SK-N-SH (cell line): ENCODE results near the gene OSCAR. TPM values are rescaled to one million over a fixed set of nuclear protein-coding genes. Genes with fewer than 3 reads are reported as not detected.
A peak's percentile ranks its signal among the peaks of the same experiment; 100 is the strongest.

Experiments
- CTCF ChIA-PET: fragments of 300-600, 350-600 bp; formaldehyde crosslinking; extraction: SDS; loops from one replicate; lab custom pipeline; 2021; lab: Yijun Ruan, JAX
- POLR2A ChIA-PET: fragments of 350-600 bp; sonication (Branson Sonifier 250); formaldehyde crosslinking; extraction: SDS; loops from one replicate; lab custom pipeline; 2020; ENCODE audit warnings: antibody characterized with exemption, inconsistent platforms; lab: Yijun Ruan, JAX
- DNase-seq: peaks from one replicate; pipeline ENCODE4 v3.0.0; 2012
- H2AFZ ChIP-seq: fragments of 200-600 bp; sonication (generic); 2 replicates; pipeline ENCODE4 v1.8.1; 2016; ENCODE audit warnings: antibody characterized with exemption, mild to moderate bottlenecking, low read depth
- H3F3A ChIP-seq: fragments of 200-600 bp; sonication (generic); replicated peaks from 2 replicates; pipeline ENCODE3; 2016; ENCODE audit warnings: antibody characterized with exemption, mild to moderate bottlenecking; ENCODE audit not compliant: insufficient read depth
- H3K27ac ChIP-seq, 2 experiments: fragments of 200-500 bp in 1 of 2; fragments of 200-600 bp in 1 of 2; sonication (Bioruptor generic) in 1 of 2; sonication (generic), shearing (Covaris generic) in 1 of 2; 2 replicates each; pipeline versions ENCODE4 v1.5.1 to v1.6.1; 2014 to 2016; ENCODE audit warnings: low read depth in 2 of 2, inconsistent platforms in 1 of 2, low read length in 1 of 2, mild to moderate bottlenecking in 1 of 2, mixed read lengths in 1 of 2
- H3K27me3 ChIP-seq: fragments of 200-600 bp; sonication (generic), shearing (Covaris generic); 2 replicates; pipeline ENCODE4 v1.6.1; 2016; ENCODE audit warnings: mixed run types; ENCODE audit not compliant: insufficient read depth
- H3K36me3 ChIP-seq, 2 experiments: fragments of 200-500 bp in 1 of 2; fragments of 200-600 bp in 1 of 2; sonication (Bioruptor generic) in 1 of 2; sonication (generic) in 1 of 2; replicated peaks in 1 of 2; 2 replicates each; pipeline versions ENCODE3 to v1.5.1; 2014 to 2016; ENCODE audit warnings: low read length in 1 of 2, mild to moderate bottlenecking in 1 of 2; ENCODE audit not compliant: insufficient read depth in 2 of 2, control insufficient read depth in 1 of 2
- H3K4me1 ChIP-seq, 2 experiments: fragments of 200-500 bp in 1 of 2; fragments of 200-600 bp in 1 of 2; sonication (Bioruptor generic) in 1 of 2; sonication (generic), shearing (Covaris generic) in 1 of 2; 2 replicates each; pipeline versions ENCODE4 v1.5.1 to v1.6.1; 2014 to 2016; ENCODE audit warnings: low read depth in 1 of 2, low read length in 1 of 2, mixed run types in 1 of 2; ENCODE audit not compliant: insufficient read depth in 2 of 2, control insufficient read depth in 1 of 2
- H3K4me2 ChIP-seq: fragments of 200-600 bp; sonication (generic), shearing (Covaris generic); 2 replicates; pipeline ENCODE4 v1.6.1; 2017; ENCODE audit warnings: mixed run types
- H3K4me3 ChIP-seq, 2 experiments: fragments of 200-500 bp in 1 of 2; fragments of 200-600 bp in 1 of 2; sonication (Bioruptor generic) in 1 of 2; sonication (generic), shearing (Covaris generic) in 1 of 2; 2 replicates each; pipeline versions ENCODE4 v1.5.1 to v1.8.1; 2014 to 2016; ENCODE audit warnings: low read depth in 2 of 2, inconsistent platforms in 1 of 2, low read length in 1 of 2, mild to moderate bottlenecking in 1 of 2, mixed read lengths in 1 of 2, moderate library complexity in 1 of 2
- H3K79me2 ChIP-seq: fragments of 200-600 bp; sonication (generic); 2 replicates; pipeline ENCODE4 v1.8.1; 2017; ENCODE audit warnings: mild to moderate bottlenecking; ENCODE audit not compliant: insufficient read depth
- H3K9ac ChIP-seq: fragments of 200-600 bp; sonication (generic); 2 replicates; pipeline ENCODE4 v1.6.1; 2017; ENCODE audit warnings: mixed run types
- H3K9me2 ChIP-seq: fragments of 200-600 bp; sonication (generic); 2 replicates; pipeline ENCODE4 v1.6.1; 2017; ENCODE audit warnings: mixed run types
- H3K9me3 ChIP-seq: fragments of 200-600 bp; sonication (generic); 2 replicates; pipeline ENCODE4 v1.6.1; 2017; ENCODE audit warnings: mixed run types, mild to moderate bottlenecking, moderate library complexity
- H4K20me1 ChIP-seq: fragments of 200-600 bp; sonication (generic); 2 replicates; pipeline ENCODE4 v1.6.1; 2017; ENCODE audit warnings: mild to moderate bottlenecking, mixed run types; ENCODE audit not compliant: insufficient read depth
- EP300 ChIP-seq, 2 experiments: IDR thresholded peaks; 2 replicates each; pipeline versions ENCODE4 v1.4.0 to v1.6.1; 2012; ENCODE audit warnings: borderline replicate concordance in 1 of 2, low read depth in 1 of 2, low read length in 1 of 2
- EZH2phosphoT487 ChIP-seq: fragments of 200-600 bp; sonication (generic); IDR thresholded peaks from 2 replicates; pipeline ENCODE4 v1.6.1; 2017; ENCODE audit warnings: low read depth, mixed run types, mild to moderate bottlenecking, antibody characterized with exemption, moderate library complexity, borderline replicate concordance
- FOXJ3 ChIP-seq: sonication (generic); formaldehyde crosslinking; IDR thresholded peaks from 2 replicates; pipeline ENCODE4 v1.5.1; 2020; ENCODE audit warnings: mild to moderate bottlenecking, missing genetic modification reagents
- FOXM1 ChIP-seq: IDR thresholded peaks from 2 replicates; pipeline ENCODE4 v1.4.0; 2012; ENCODE audit warnings: low read depth, mild to moderate bottlenecking
- GABPA ChIP-seq: IDR thresholded peaks from 2 replicates; pipeline ENCODE4 v1.4.0; 2012; ENCODE audit warnings: low read depth, mild to moderate bottlenecking
- GATA2 ChIP-seq: sonication (generic); formaldehyde crosslinking; IDR thresholded peaks from 2 replicates; pipeline ENCODE4 v1.5.0; 2020; ENCODE audit warnings: mild to moderate bottlenecking, missing genetic modification reagents
- IRF3 ChIP-seq: fragments of 150-350 bp; IDR thresholded peaks from 2 replicates; pipeline ENCODE4 v1.6.1; 2016; ENCODE audit warnings: mild to moderate bottlenecking, low read depth, low read length
- JUND ChIP-seq: IDR thresholded peaks from 2 replicates; pipeline ENCODE4 v1.4.0; 2012
- MAX ChIP-seq: IDR thresholded peaks from 2 replicates; pipeline ENCODE4 v1.4.0; 2012; ENCODE audit warnings: low read depth
- NFIC ChIP-seq: IDR thresholded peaks from 2 replicates; pipeline ENCODE4 v1.4.0; 2012; ENCODE audit warnings: borderline replicate concordance
- POLR2AphosphoS5 ChIP-seq: IDR thresholded peaks from 2 replicates; pipeline ENCODE4 v1.6.1; 2012; ENCODE audit warnings: low read depth, low read length
- REST ChIP-seq: IDR thresholded peaks from 2 replicates; pipeline ENCODE4 v1.6.1; 2012; ENCODE audit warnings: mild to moderate bottlenecking, low read depth, low read length, moderate library complexity
- RXRA ChIP-seq: IDR thresholded peaks from 2 replicates; pipeline ENCODE4 v1.4.0; 2012; ENCODE audit warnings: low read depth, mild to moderate bottlenecking, borderline replicate concordance
- SIN3A ChIP-seq: IDR thresholded peaks from 2 replicates; pipeline ENCODE4 v1.6.1; 2012; ENCODE audit warnings: low read depth, mild to moderate bottlenecking, low read length, moderate library complexity, borderline replicate concordance
- SMC3 ChIP-seq: IDR thresholded peaks from 2 replicates; pipeline ENCODE4 v1.6.1; 2012; ENCODE audit warnings: low read depth, low read length, improper control_type of control experiment
- TCF12 ChIP-seq: IDR thresholded peaks from 2 replicates; pipeline ENCODE4 v1.4.0; 2012
- USF2 ChIP-seq: fragments of 150-350 bp; IDR thresholded peaks from 2 replicates; pipeline ENCODE4 v1.6.1; 2017; ENCODE audit warnings: antibody characterized with exemption, low read length, low read depth, borderline replicate concordance
- YY1 ChIP-seq: IDR thresholded peaks from 2 replicates; pipeline ENCODE4 v1.4.0; 2012; ENCODE audit warnings: low read depth, mild to moderate bottlenecking
- ZBTB33 ChIP-seq: IDR thresholded peaks from 2 replicates; pipeline ENCODE4 v1.4.0; 2012; ENCODE audit warnings: low read depth, borderline replicate concordance
- WGBS: methylation state at CpG from one replicate; pipeline ENCODE4 v1.1.6; 2017; ENCODE audit warnings: low lambda C conversion rate; 5-methylcytosine and 5-hydroxymethylcytosine counted together
- polyA plus RNA-seq, 3 experiments: library from polyadenylated mRNA; depleted of rRNA; stranded (reverse); fragments of >200 nt; gene quantifications; 2 replicates each; pipeline ENCODE4 v1.2.3, GENCODE V29; 2012

Gene OSCAR
- polyA plus RNA-seq, 1 of the 3 experiments (the other 2 are of a cell fraction) = 1.2 TPM

GRCh38 chr19:54115109-54116063 is 14.8 kb upstream of the OSCAR start, which contains the start of the genes PRPF31 and TFPT (continued):
- no peak; the same call in none of the 2 replicates for TF ChIP-seq REST
- TF ChIP-seq EZH2phosphoT487 = no peak
- TF ChIP-seq GATA2 (CRISPR knock-in tag) = no peak
- TF ChIP-seq YY1 = peak; percentile 77
- peak; percentile 16; the same call in 1 of the 2 replicates for TF ChIP-seq JUND
- no peak for TF ChIP-seq RXRA
- peak; percentile 81; the same call in 1 of the 2 replicates for TF ChIP-seq SIN3A
- peak; percentile 69 for TF ChIP-seq GABPA
- TF ChIP-seq ZBTB33 = peak; percentile 95

- peak; percentile 52 for DNase-seq
- peak overlapping the region; percentile 93 for H3K4me2 ChIP-seq
- no peaks in the 10 kb centered on the region for H3K27me3 ChIP-seq
- H3K4me3 ChIP-seq = peak overlapping the region; percentile 74 to 78
- H3K9ac ChIP-seq = peak overlapping the region; percentile 80
- peaks cover 2% of the 10 kb centered on the region; the same call in 1 of the 2 replicates for H4K20me1 ChIP-seq
- no peaks in the 10 kb centered on the region for H3K9me3 ChIP-seq
- no peaks in the 10 kb centered on the region for H3F3A ChIP-seq
- H3K27ac ChIP-seq = peak overlapping the region in 1 of 2 experiments; percentile 92; a peak in 2 of 4 replicates
- WGBS = 28% methylated on average over 21 of the region's 28 CpGs
- H3K9me2 ChIP-seq = no peaks in the 10 kb centered on the region
- peaks cover 0 to 14% of the 10 kb centered on the region in 2 experiments; a peak in 1 of 4 replicates for H3K4me1 ChIP-seq
- ChIA-PET CTCF (interaction anchor here (1.4 kb wide), 1 partner anchor 45 kb away, joined by 4 read pairs; the partner anchor contains the start of gene LENG1), POLR2A (interaction anchor here (0.6 to 3.0 kb wide), 9 partner anchors 10 to 1484 kb away, joined by 3 to 30 read pairs (median 3); partner anchors contain the start of genes CNOT3, MYADM and RPS9)
- H3K36me3 ChIP-seq = peaks cover 17 to 18% of the 10 kb centered on the region in 2 experiments
- peaks cover 49% of the 10 kb centered on the region for H3K79me2 ChIP-seq
- H2AFZ ChIP-seq = peak overlapping the region; percentile 59; the same call in 1 of the 2 replicates
- TF ChIP-seq YY1 (no peak), GATA2 (CRISPR knock-in tag) (no peak), EZH2phosphoT487 (no peak), SMC3 (no peak), IRF3 (no peak), NFIC (no peak), MAX (no peak; the same call in 1 of the 2 replicates), USF2 (no peak), EP300 (IDR thresholded peaks at IDR 0.05; ENCODE audit: borderline replicate concordance in 1 of 2, low read depth in 1 of 2, low read length in 1 of 2) (no peak), GABPA (peak; percentile 53), TCF12 (no peak), FOXM1 (no peak), POLR2AphosphoS5 (no peak), FOXJ3 (CRISPR knock-in tag) (no peak)
Observed at GRCh38 chr19:54114340-54115108, 13.9 kb upstream of the OSCAR start.
